DND-41 (cell line): ENCODE results near the gene ELOVL6.
"Not testable (repeated sequence)": the region's sequence is repeated elsewhere in the genome, so short reads cannot be mapped to it uniquely, and the experiment has no call there.

Experiments
- ATAC-seq: fragments of 200-7000 bp; cut with Tn5 transposase; 3 replicates; pipeline ENCODE4 v1.9.1; 2021; ENCODE audit warnings: low read depth; ENCODE audit not compliant: insufficient read depth
- DNase-seq: peaks from one replicate; pipeline ENCODE4 v3.0.0-alpha.2; 2020
- H2AFZ ChIP-seq: 2 replicates; pipeline ENCODE4 v1.6.0; 2012; ENCODE audit warnings: low read depth, low read length
- H3K27ac ChIP-seq: 2 replicates; pipeline ENCODE4 v1.5.1; 2012; ENCODE audit warnings: low read length, inconsistent platforms
- H3K27me3 ChIP-seq: fragments of 200-600 bp; sonication (generic); 2 replicates; pipeline ENCODE4 v1.6.0; 2012; ENCODE audit warnings: low read length, mild to moderate bottlenecking, inconsistent platforms; ENCODE audit not compliant: insufficient read depth, poor library complexity
- H3K36me3 ChIP-seq: 2 replicates; pipeline ENCODE4 v1.5.1; 2012; ENCODE audit warnings: low read length, inconsistent platforms; ENCODE audit not compliant: insufficient read depth
- H3K4me1 ChIP-seq: 2 replicates; pipeline ENCODE4 v1.5.1; 2012; ENCODE audit warnings: mild to moderate bottlenecking, low read length; ENCODE audit not compliant: insufficient read depth
- H3K4me2 ChIP-seq: 2 replicates; pipeline ENCODE4 v1.6.0; 2012; ENCODE audit warnings: mild to moderate bottlenecking, moderate library complexity, low read length, inconsistent platforms; ENCODE audit not compliant: insufficient read depth
- H3K4me3 ChIP-seq, 2 experiments: fragments of 200-600 bp in 1 of 2; shearing (Covaris generic) in 1 of 2; 2 replicates each; pipeline ENCODE4 v1.5.1; 2012 to 2016; ENCODE audit warnings: inconsistent platforms in 2 of 2, low read length in 2 of 2, mild to moderate bottlenecking in 2 of 2, low read depth in 1 of 2, moderate library complexity in 1 of 2
- H3K79me2 ChIP-seq: 2 replicates; pipeline ENCODE4 v1.6.0; 2012; ENCODE audit warnings: low read length, inconsistent platforms; ENCODE audit not compliant: insufficient read depth
- H3K9ac ChIP-seq: 2 replicates; pipeline ENCODE4 v1.6.0; 2012; ENCODE audit warnings: low read depth, mild to moderate bottlenecking, inconsistent platforms, low read length, moderate library complexity
- H3K9me3 ChIP-seq: 2 replicates; pipeline ENCODE4 v1.5.1; 2012; ENCODE audit warnings: low read length, moderate library complexity, mild to moderate bottlenecking, inconsistent platforms; ENCODE audit not compliant: insufficient read depth, severe bottlenecking
- H4K20me1 ChIP-seq: 2 replicates; pipeline ENCODE4 v1.6.0; 2012; ENCODE audit warnings: low read length; ENCODE audit not compliant: insufficient read depth
- CTCF ChIP-seq: IDR thresholded peaks from 2 replicates; pipeline ENCODE4 v1.5.1; 2012; ENCODE audit warnings: borderline replicate concordance, low read length, moderate library complexity, mild to moderate bottlenecking; ENCODE audit not compliant: poor library complexity, severe bottlenecking; ENCODE audit errors: extremely low read depth
- EZH2 ChIP-seq: IDR thresholded peaks from 3 replicates; pipeline ENCODE4 v1.6.1; 2012; ENCODE audit warnings: borderline replicate concordance, low read depth, mild to moderate bottlenecking, moderate library complexity, low read length, inconsistent platforms; ENCODE audit not compliant: severe bottlenecking

The ELOVL6 gene

GRCh38 chr4:110041735-110042134 lies 156.7 kb downstream of the ELOVL6 start:
- H4K20me1 ChIP-seq, result no peaks in the 10 kb centered on the region
- H3K9me3 ChIP-seq, result no peaks in the 10 kb centered on the region
- peaks cover 4% of the 10 kb centered on the region; the same call in 1 of the 2 replicates for H3K36me3 ChIP-seq
- no peak for ATAC-seq
- H3K9ac ChIP-seq, result peak overlapping the region; percentile 26
- H3K27me3 ChIP-seq, result no peaks in the 10 kb centered on the region
- no peak overlapping the region for H3K4me3 ChIP-seq
- H3K4me1 ChIP-seq, result peaks cover 38% of the 10 kb centered on the region
- DNase-seq, result no peak
- H3K27ac ChIP-seq, result peak overlapping the region; percentile 80
- no peaks in the 10 kb centered on the region for H3K79me2 ChIP-seq
- peak overlapping the region; percentile 58; the same call in 1 of the 2 replicates for H3K4me2 ChIP-seq
- H2AFZ ChIP-seq, result no peak overlapping the region
- TF ChIP-seq CTCF, result no peak
- TF ChIP-seq EZH2, result no peak

GRCh38 chr4:110039164-110039563 lies 159.3 kb downstream of the ELOVL6 start:
- not testable (repeated sequence) for H2AFZ ChIP-seq, ATAC-seq, H3K79me2 ChIP-seq, H4K20me1 ChIP-seq, H3K9me3 ChIP-seq, H3K27ac ChIP-seq, DNase-seq, H3K27me3 ChIP-seq, H3K4me2 ChIP-seq, H3K36me3 ChIP-seq, H3K9ac ChIP-seq, H3K4me3 ChIP-seq
- peaks cover 31% of the 10 kb centered on the region for H3K4me1 ChIP-seq

GRCh38 chr4:110034026-110034393 lies 164.4 kb downstream of the ELOVL6 start:
- H3K27me3 ChIP-seq, result no peaks in the 10 kb centered on the region
- H2AFZ ChIP-seq, result no peak overlapping the region
- no peaks in the 10 kb centered on the region for H3K36me3 ChIP-seq
- H3K4me2 ChIP-seq, result no peak overlapping the region
- no peaks in the 10 kb centered on the region for H3K79me2 ChIP-seq
- peaks cover 5% of the 10 kb centered on the region; the same call in 1 of the 2 replicates for H3K4me1 ChIP-seq
- H3K4me3 ChIP-seq, result no peak overlapping the region
- H3K27ac ChIP-seq, result no peak overlapping the region
- peaks cover 7% of the 10 kb centered on the region for H3K9me3 ChIP-seq
- no peaks in the 10 kb centered on the region for H4K20me1 ChIP-seq
- H3K9ac ChIP-seq, result no peak overlapping the region
- no peak for DNase-seq
- TF ChIP-seq EZH2, result no peak
- no peak for TF ChIP-seq CTCF
- no peak for ATAC-seq

- Histone ChIP-seq H3K4me3 (no peak overlapping the region), H4K20me1 (no peaks in the 10 kb centered on the region), H3K9me3 (peaks cover 7% of the 10 kb centered on the region), H3K27ac (no peak overlapping the region), H3K4me1 (peaks cover 5% of the 10 kb centered on the region; the same call in 1 of the 2 replicates), H3K27me3 (no peaks in the 10 kb centered on the region), H3K4me2 (no peak overlapping the region), H3K79me2 (no peaks in the 10 kb centered on the region), H3K36me3 (no peaks in the 10 kb centered on the region), H2AFZ (no peak overlapping the region), H3K9ac (no peak overlapping the region)
- TF ChIP-seq CTCF (no peak), EZH2 (no peak)
- ATAC-seq, result no peak
- no peak for DNase-seq
Measured at GRCh38 chr4:110033355-110034025, 164.9 kb downstream of the ELOVL6 start.
